Keratinocyte (primary cell): Measurements from ENCODE around the gene ANKRD55. TPM values are rescaled to one million over a fixed set of nuclear protein-coding genes. Genes with fewer than 3 reads are reported as not detected.

ENCODE experiments used
- DNase-seq: peaks from one replicate; pipeline ENCODE4 v3.0.0-alpha.2; 2011; ENCODE audit warnings: low read depth, missing footprints, low spot score
- FAIRE-seq: peaks from 2 replicates; lab custom pipeline; 2011; peaks lifted over from hg19 to GRCh38; lab: Jason Lieb, UNC
- H2AFZ ChIP-seq: 2 replicates; pipeline ENCODE4 v1.6.0; 2012; ENCODE audit warnings: low read length, control low read depth, inconsistent platforms; ENCODE audit not compliant: control insufficient read depth
- H3K27ac ChIP-seq: 2 replicates; pipeline ENCODE4 v1.5.1; 2011; ENCODE audit warnings: low read length; ENCODE audit not compliant: control insufficient read depth, insufficient read depth
- H3K27me3 ChIP-seq: 3 replicates; pipeline ENCODE4 v1.6.0; 2011; ENCODE audit warnings: low read length; ENCODE audit not compliant: control insufficient read depth, insufficient read depth; ENCODE audit errors: extremely low read depth
- H3K36me3 ChIP-seq, 2 experiments: 2 replicates in 1 of 2; 3 replicates in 1 of 2; pipeline ENCODE4 v1.5.1; 2011; ENCODE audit warnings: low read length in 2 of 2, mild to moderate bottlenecking in 1 of 2; ENCODE audit not compliant: control insufficient read depth in 2 of 2, insufficient read depth in 2 of 2; ENCODE audit errors: extremely low read depth in 1 of 2
- H3K4me1 ChIP-seq: 3 replicates; pipeline ENCODE4 v1.5.1; 2011; ENCODE audit warnings: low read length; ENCODE audit not compliant: control insufficient read depth, insufficient read depth; ENCODE audit errors: extremely low read depth
- H3K4me2 ChIP-seq: 3 replicates; pipeline ENCODE4 v1.6.0; 2011; ENCODE audit warnings: low read depth, low read length; ENCODE audit not compliant: control insufficient read depth, insufficient read depth; ENCODE audit errors: extremely low read depth
- H3K4me3 ChIP-seq, 3 experiments: fragments of 200-600 bp in 1 of 3; sonication (generic) in 1 of 3; 2 replicates in 2 of 3; 3 replicates in 1 of 3; pipeline ENCODE4 v1.5.1; 2011 to 2016; ENCODE audit warnings: low read length in 3 of 3, mild to moderate bottlenecking in 3 of 3, control low read depth in 2 of 3, inconsistent platforms in 1 of 3, low read depth in 1 of 3, mixed read lengths in 1 of 3, mixed run types in 1 of 3, moderate library complexity in 1 of 3; ENCODE audit not compliant: control insufficient read depth in 2 of 3, insufficient read depth in 2 of 3; ENCODE audit errors: extremely low read depth in 1 of 3
- H3K79me2 ChIP-seq: 2 replicates; pipeline ENCODE4 v1.6.0; 2012; ENCODE audit warnings: low read length; ENCODE audit not compliant: control insufficient read depth, insufficient read depth
- H3K9ac ChIP-seq: 3 replicates; pipeline ENCODE4 v1.6.0; 2011; ENCODE audit warnings: low read length; ENCODE audit not compliant: control insufficient read depth, insufficient read depth; ENCODE audit errors: extremely low read depth
- H3K9me1 ChIP-seq: 3 replicates; pipeline ENCODE4 v1.6.0; 2011; ENCODE audit warnings: low read length; ENCODE audit not compliant: control insufficient read depth, insufficient read depth; ENCODE audit errors: extremely low read depth
- H3K9me3 ChIP-seq: 2 replicates; pipeline ENCODE4 v1.5.1; 2012; ENCODE audit warnings: low read depth, low read length; ENCODE audit not compliant: control insufficient read depth
- H4K20me1 ChIP-seq: 3 replicates; pipeline ENCODE4 v1.6.0; 2011; ENCODE audit warnings: low read length; ENCODE audit not compliant: control insufficient read depth, insufficient read depth; ENCODE audit errors: extremely low read depth
- EZH2 ChIP-seq: IDR thresholded peaks from one replicate; pipeline ENCODE4 v1.6.1; 2012; ENCODE audit warnings: inconsistent platforms, mild to moderate bottlenecking, low read length, moderate library complexity
- dilution Hi-C: fragments of 300-500 bp; cut with MboI; formaldehyde crosslinking; loops from one replicate; pipeline ENCODE4 v1.7.0; 2020; ENCODE audit warnings: low sequenced_read_pairs; ENCODE audit not compliant: extremely low pct_ligation_motif_present
- polyA plus RNA-seq, 5 experiments: library from polyadenylated mRNA; depleted of rRNA in 3 of 5; stranded (reverse) in 3 of 5; stranded (forward) in 1 of 5; unstranded in 1 of 5; fragments of >200 nt; gene quantifications; 1 replicate in 1 of 5; 2 replicates in 3 of 5; 3 replicates in 1 of 5; pipeline versions ENCODE4 v1.2.1 to v1.2.3, GENCODE V29; 2011 to 2012; ENCODE audit warnings: missing spikeins in 2 of 5, low read depth in 1 of 5, low replicate concordance in 1 of 5
- TF ChIP-seq, protein P1 (sequence below), 3 experiments: IDR thresholded peaks in 1 of 3; conservative IDR thresholded peaks in 1 of 3; optimal IDR thresholded peaks in 1 of 3; 2 replicates in 2 of 3; 3 replicates in 1 of 3; pipeline versions ENCODE3 to v1.5.1; 2011; ENCODE audit warnings: low read length in 3 of 3, mild to moderate bottlenecking in 3 of 3, moderate library complexity in 2 of 3, control low read depth in 1 of 3, inconsistent platforms in 1 of 3; ENCODE audit not compliant: insufficient read depth in 2 of 3; ENCODE audit errors: extremely low read depth in 1 of 3

ANKRD55 gene
- polyA plus RNA-seq, 1 donor (not counting 4 experiments of a cell fraction or from before 2014, with no cell fraction given): not detected

DNA sequence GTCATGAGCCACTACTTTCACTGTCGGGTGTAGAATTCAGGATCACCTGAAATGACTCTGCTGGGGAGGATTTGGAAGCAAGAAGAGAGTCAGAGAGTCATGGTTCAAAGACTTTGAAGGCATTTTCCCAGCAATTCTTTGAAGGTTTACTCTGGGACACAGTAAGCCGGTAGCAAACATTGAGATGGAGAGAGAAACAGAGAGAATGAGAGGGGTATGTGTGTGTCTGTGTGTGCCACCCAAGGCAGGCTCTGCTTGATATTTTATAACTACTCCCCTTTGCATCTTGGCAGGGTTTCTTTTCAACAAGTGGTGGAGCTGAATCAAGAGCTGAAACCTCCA lies 89.8 kb downstream of the ANKRD55 start:
- dilution Hi-C loops: no loop called here
- Histone ChIP-seq H3K79me2 (no peaks in the 10 kb centered on the region), H3K36me3 (no peaks in the 10 kb centered on the region), H3K4me1 (peaks cover 20% of the 10 kb centered on the region), H2AFZ (no peak overlapping the region), H3K9me3 (no peaks in the 10 kb centered on the region), H4K20me1 (no peaks in the 10 kb centered on the region), H3K4me3 (no peak overlapping the region), H3K9ac (no peak overlapping the region), H3K27me3 (no peaks in the 10 kb centered on the region), H3K9me1 (no peaks in the 10 kb centered on the region), H3K4me2 (no peak overlapping the region), H3K27ac (no peak overlapping the region)
- DNase-seq (no peak), FAIRE-seq (no peak)
- TF ChIP-seq EZH2: no peak
- TF ChIP-seq, protein P1, sequence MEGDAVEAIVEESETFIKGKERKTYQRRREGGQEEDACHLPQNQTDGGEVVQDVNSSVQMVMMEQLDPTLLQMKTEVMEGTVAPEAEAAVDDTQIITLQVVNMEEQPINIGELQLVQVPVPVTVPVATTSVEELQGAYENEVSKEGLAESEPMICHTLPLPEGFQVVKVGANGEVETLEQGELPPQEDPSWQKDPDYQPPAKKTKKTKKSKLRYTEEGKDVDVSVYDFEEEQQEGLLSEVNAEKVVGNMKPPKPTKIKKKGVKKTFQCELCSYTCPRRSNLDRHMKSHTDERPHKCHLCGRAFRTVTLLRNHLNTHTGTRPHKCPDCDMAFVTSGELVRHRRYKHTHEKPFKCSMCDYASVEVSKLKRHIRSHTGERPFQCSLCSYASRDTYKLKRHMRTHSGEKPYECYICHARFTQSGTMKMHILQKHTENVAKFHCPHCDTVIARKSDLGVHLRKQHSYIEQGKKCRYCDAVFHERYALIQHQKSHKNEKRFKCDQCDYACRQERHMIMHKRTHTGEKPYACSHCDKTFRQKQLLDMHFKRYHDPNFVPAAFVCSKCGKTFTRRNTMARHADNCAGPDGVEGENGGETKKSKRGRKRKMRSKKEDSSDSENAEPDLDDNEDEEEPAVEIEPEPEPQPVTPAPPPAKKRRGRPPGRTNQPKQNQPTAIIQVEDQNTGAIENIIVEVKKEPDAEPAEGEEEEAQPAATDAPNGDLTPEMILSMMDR (optimal IDR thresholded peaks at IDR 0.05 in 1 of 3, IDR thresholded peaks at IDR 0.05 in 1 of 3, conservative IDR thresholded peaks at IDR 0.05 in 1 of 3; ENCODE audit: extremely low read depth in 1 of 3, insufficient read depth in 2 of 3, low read length in 3 of 3): no peak

DNA sequence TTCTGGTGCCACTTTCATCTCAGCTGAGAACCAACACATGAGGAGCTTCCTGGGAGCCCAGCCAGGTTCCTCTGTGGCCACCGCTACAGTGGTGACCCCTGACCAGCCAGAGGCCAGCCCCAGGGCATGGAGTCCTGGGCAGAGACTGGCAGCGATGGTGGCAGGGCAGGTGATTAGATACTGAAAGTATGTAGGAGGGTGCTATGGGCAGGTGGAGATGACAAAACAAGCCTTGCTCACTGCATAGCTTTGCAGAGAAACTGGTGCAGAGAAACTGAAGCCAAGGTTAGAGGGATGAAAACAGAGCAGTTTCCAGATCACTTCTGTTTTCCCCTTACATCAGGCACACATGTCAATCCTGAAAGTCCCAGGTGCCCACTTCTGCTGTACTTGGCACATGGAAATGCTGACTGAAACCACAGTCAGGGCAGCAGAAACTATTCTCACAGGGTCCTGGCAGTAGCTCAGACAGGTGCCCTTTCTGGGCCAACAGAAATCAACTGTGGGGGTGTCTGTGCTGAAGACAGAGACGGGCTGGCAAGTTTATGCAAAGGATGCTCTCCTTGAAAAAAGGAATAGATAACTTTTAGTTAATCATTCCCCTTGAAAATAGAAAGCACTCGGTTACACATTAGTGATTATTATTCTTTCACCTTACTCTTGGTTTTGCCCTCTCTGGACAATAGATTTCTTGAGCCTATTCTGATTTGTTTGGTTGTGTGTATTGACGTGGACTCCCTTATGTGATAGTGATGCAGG lies 90.3 kb downstream of the ANKRD55 start:
- no peak overlapping the region for H3K4me2 ChIP-seq
- no peak overlapping the region for H3K27ac ChIP-seq
- FAIRE-seq: no peak

More for the DNA sequence above, 90.3 kb downstream of the ANKRD55 start:
- Histone ChIP-seq H3K9me3 (no peaks in the 10 kb centered on the region), H3K9ac (no peak overlapping the region), H3K4me3 (no peak overlapping the region), H3K36me3 (no peaks in the 10 kb centered on the region), H3K79me2 (no peaks in the 10 kb centered on the region), H2AFZ (no peak overlapping the region), H4K20me1 (no peaks in the 10 kb centered on the region), H3K9me1 (no peaks in the 10 kb centered on the region), H3K4me1 (peaks cover 20% of the 10 kb centered on the region), H3K27me3 (no peaks in the 10 kb centered on the region)
- TF ChIP-seq EZH2: no peak
- TF ChIP-seq, protein P1 (optimal IDR thresholded peaks at IDR 0.05 in 1 of 3, IDR thresholded peaks at IDR 0.05 in 1 of 3, conservative IDR thresholded peaks at IDR 0.05 in 1 of 3; ENCODE audit: extremely low read depth in 1 of 3, insufficient read depth in 2 of 3, low read length in 3 of 3): no peak
- no peak for DNase-seq
- dilution Hi-C loops: no loop called here
